GM12873 (cell line): Measurements from ENCODE around the gene TSSK6.

Experiments
- TF ChIP-seq, protein P1 (sequence below): IDR thresholded peaks from 2 replicates; pipeline ENCODE4 v1.5.1; 2012; ENCODE audit warnings: low read depth, mild to moderate bottlenecking, moderate library complexity, low read length, control low read depth; ENCODE audit not compliant: insufficient read depth; ENCODE audit errors: missing control alignments

Gene TSSK6

DNA sequence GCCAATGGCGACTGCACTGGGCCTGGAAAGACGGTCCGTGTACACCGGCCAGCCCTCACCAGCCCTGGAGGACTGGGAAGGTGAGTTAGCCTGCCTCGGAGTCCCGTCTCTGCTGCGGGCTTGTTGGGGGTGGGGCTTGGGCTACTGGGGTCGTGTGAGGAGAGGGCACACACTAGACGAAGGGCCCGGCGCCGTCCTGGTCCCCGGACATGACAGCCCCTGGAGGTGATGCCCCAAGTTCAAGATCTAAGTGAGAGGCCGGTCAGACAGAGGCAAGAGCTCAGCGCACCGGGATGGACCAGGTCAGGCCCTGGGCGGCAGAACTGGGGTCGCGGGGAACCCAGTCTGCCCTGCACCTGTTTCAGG, 24.3 kb upstream of the TSSK6 start:
- TF ChIP-seq, protein P1, sequence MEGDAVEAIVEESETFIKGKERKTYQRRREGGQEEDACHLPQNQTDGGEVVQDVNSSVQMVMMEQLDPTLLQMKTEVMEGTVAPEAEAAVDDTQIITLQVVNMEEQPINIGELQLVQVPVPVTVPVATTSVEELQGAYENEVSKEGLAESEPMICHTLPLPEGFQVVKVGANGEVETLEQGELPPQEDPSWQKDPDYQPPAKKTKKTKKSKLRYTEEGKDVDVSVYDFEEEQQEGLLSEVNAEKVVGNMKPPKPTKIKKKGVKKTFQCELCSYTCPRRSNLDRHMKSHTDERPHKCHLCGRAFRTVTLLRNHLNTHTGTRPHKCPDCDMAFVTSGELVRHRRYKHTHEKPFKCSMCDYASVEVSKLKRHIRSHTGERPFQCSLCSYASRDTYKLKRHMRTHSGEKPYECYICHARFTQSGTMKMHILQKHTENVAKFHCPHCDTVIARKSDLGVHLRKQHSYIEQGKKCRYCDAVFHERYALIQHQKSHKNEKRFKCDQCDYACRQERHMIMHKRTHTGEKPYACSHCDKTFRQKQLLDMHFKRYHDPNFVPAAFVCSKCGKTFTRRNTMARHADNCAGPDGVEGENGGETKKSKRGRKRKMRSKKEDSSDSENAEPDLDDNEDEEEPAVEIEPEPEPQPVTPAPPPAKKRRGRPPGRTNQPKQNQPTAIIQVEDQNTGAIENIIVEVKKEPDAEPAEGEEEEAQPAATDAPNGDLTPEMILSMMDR, result no peak

DNA sequence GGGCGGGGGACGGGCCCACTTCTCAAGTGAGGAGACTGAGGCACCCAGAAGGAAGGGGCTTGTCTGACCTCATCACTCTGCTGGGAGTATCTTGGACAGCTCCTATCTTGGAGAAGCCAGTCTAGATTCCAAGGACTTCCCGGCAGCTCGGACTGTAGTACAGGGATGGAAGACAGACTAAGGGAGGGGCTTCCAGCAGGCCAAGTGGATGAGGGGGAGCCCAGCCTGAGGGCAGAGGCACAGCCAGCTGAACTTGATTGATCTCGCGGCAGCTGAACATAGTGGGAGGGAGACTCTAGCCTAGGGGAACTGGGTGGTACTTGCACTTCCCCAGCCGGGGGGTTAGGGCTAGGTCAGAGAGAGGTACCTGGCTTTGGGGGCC, 23.4 kb upstream of the TSSK6 start:
- TF ChIP-seq, protein P1, result no peak

DNA sequence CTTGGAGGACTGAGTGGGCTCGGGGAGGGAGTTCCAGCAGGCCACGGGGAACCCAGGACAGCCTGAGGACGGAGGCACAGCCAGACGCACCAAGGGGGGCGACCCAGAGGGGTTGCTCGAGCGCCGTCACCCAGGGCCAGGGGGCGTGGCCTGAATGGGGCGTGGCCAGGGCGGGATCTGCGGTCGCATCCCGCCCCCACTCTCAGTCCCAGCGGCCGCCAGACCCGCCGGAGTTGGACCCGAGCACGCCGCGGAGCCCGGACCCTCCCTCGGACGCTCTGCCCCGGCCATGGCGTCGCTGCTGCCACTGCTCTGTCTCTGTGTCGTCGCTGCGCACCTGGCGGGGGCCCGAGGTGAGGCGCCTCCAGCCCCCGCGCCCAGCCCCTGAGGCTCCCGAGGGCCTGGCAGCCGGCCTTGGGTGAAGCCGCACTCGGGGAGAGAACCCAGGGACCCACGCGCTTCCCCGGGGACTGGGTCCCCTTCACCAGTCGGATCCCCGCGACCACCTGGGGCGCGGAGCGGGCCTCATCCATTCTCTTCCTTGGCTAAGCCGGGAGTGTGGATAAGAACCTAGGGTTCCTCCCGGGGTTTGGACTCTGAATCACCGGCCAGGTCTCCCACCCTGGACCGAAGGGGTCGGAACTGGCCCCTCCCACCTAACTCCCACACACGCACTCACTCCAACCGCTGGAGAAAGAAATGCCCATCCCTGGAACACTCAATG, 22.9 kb upstream of the TSSK6 start, which contains the start of gene CILP2:
CILP2 (plus strand) TSS at position 205 of the 724 bp plus-strand sequence; CDS start at position 290, 85 bp downstream.
- TF ChIP-seq, protein P1, result no peak

DNA sequence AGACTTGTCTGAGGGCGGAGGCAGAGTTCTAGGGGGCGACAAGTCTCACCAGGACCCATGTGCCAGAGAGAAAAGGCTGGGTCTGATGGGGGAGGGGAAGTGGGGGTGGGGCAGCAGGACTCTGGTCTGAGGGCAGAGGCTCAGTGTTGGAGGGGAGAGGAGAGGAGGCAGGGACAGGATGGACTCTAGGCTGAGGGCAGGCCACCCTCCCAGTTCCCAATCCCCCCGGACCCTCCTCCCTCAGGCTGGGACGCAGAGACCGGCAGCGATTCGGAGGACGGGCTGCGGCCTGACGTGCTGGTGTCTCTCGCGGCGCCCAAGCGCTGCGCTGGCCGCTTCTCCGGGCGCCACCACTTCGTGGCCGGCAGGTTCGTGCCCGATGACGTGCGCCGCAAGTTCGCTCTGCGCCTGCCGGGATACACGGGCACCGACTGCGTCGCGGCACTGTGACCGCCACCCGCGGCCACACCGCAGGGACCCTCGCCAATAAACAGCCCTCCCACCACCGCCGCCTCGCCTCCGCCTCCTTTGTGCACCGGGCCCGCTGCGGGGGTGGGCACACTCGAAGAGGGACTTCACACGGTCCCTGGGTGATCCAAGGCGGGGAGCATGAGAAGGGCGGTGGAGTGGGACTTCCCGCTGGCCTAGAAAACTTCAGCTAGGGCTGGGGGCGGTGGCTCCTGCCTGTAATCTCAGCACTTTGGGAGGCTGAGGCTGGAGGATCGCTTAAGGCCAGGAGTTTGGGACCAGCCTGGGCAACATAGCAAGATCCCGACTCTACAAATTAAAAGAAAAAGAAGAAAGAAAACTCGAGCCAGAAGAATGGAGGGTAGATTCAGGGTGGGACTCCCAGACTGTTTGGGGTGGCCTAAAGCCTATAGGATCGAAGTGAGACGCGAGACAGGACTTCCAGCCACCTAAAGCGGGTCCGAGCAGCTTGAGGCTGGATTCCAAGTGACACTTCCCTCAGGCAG, 22.0 kb upstream of the TSSK6 start:
- TF ChIP-seq, protein P1, result no peak

DNA sequence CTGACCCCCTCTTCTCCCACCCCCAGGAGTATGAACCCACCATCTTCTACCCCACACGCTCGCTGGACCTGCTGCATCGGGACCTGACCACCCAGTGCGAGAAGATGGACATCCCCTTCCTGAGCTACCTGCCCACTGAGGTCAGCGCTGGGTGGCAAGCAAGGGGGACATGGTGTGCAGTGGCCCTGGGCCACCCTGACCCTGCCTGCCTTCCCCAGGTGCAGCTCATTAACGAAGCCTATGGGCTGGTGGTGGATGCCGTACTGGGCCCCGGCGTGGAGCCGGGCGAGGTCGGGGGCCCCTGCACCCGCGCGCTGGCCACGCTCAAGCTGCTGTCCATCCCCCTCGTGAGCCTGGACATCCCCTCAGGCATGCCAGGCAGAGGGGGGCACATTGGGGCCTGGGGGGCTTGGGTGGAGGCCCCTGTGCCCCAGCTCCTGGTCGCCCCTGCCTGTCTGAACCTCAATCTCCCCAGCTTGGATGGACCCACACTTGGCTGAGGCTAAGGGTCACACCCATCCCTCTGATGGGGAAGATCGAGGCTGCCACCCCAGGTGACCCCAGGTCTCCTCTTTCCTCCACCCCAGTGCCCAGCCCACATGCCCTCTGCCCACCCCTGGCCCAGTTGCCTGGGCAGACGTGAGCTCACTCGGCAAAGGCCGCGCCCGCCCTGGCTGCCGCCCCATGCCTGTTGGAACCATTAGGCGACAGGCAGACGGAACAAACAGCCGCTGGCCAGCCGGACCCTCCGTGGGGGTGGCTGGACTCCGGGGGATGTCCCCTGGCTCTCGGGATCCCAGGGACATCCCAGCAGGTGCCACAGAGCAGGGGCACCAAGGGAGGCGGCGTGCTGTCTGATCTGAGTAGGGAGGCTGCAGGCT, 20.2 kb upstream of the TSSK6 start:
- TF ChIP-seq, protein P1, result no peak

DNA sequence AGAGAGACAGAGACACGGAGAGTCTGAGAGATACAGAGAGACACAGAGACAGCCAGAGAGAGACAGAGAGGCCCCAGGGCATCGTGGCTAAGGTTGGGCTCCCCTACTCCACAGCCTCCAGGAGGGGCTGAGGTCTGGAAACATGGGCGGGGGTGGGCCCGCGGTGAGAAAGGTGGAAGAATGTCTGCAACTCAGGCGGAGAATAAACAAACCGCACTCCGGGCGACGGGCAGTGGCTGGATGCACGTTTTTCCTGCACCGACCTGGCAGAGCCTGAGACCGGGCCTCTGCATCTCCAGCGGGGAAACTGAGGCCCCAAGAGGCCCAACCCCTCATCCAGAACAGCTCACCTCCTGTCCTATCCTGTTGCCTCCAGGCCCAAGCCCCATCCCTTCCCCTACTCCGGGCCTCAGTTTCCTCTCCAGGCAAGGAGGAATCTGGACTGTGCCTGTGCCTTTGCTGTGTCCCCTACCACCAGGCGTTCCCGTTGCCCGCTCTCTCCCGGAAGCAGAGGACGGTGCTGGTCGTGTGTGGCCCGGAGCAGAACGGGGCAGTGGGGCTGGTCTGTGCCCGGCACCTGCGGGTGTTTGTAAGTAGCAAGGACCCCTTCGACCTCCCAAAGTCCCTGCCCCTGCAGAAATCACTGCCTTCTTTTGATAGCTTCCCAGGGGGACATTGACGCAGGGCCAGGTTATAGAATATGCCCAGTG, 19.4 kb upstream of the TSSK6 start:
- TF ChIP-seq, protein P1, result no peak
